Body of pancreas (tissue), 4 donors: ENCODE data around the gene AUTS2.

Experiments used
- CTCF ChIP-seq, 7 experiments: fragments of 450-650 bp in 4 of 7; fragments of 200-600 bp in 3 of 7; sonication (generic) in 3 of 7; IDR thresholded peaks; one replicate each; pipeline ENCODE4 v1.5.1; 2016 to 2019; ENCODE audit warnings: antibody characterized with exemption in 7 of 7
- POLR2A ChIP-seq, 3 donors: fragments of 450-650 bp; IDR thresholded peaks; one replicate each; pipeline ENCODE4 v1.6.1; 2016; ENCODE audit warnings: antibody characterized with exemption in 3 of 3, mild to moderate bottlenecking in 2 of 3

- no peak for TF ChIP-seq CTCF (IDR thresholded peaks at IDR 0.05)
- no peak for TF ChIP-seq POLR2A (IDR thresholded peaks at IDR 0.05)
Measured at GRCh38 chr7:69674701-69675182, 76.5 kb downstream of the AUTS2 start.
